Measurements from ENCODE around the gene TBPL1. TPM values are rescaled to one million over a fixed set of nuclear protein-coding genes. Genes with fewer than 3 reads are reported as not detected.

The TBPL1 gene
- polyA plus RNA-seq, 1 donor (not counting 4 experiments of a cell fraction or from before 2014, with no cell fraction given), result 39.1 TPM

GRCh38 chr6:133969285-133969920, 16.4 kb downstream of the TBPL1 start:
- DNase-seq (ENCODE audit: low read depth, low spot score) (no peak), FAIRE-seq (no peak)
- H3K36me3 ChIP-seq (ENCODE audit: control insufficient read depth in 2 of 2, extremely low read depth in 1 of 2, insufficient read depth in 2 of 2, low read length in 2 of 2), result no peaks in the 10 kb centered on the region
- no peaks in the 10 kb centered on the region for H3K27me3 ChIP-seq (ENCODE audit: control insufficient read depth, extremely low read depth, insufficient read depth, low read length)
- H4K20me1 ChIP-seq (ENCODE audit: control insufficient read depth, extremely low read depth, insufficient read depth, low read length), result no peaks in the 10 kb centered on the region
- dilution Hi-C loops (cut with MboI; ENCODE audit: extremely low pct_ligation_motif_present, low sequenced_read_pairs), result no loop called here
- no peak overlapping the region for H3K9ac ChIP-seq (ENCODE audit: control insufficient read depth, extremely low read depth, insufficient read depth, low read length)
- H3K9me1 ChIP-seq (ENCODE audit: control insufficient read depth, extremely low read depth, insufficient read depth, low read length), result peaks cover 3% of the 10 kb centered on the region
- H3K79me2 ChIP-seq (ENCODE audit: control insufficient read depth, insufficient read depth, low read length), result peaks cover 44% of the 10 kb centered on the region
- no peak for TF ChIP-seq EZH2 (IDR thresholded peaks at IDR 0.05; ENCODE audit: low read length)
- no peak for TF ChIP-seq CTCF (optimal IDR thresholded peaks at IDR 0.05 in 1 of 3, IDR thresholded peaks at IDR 0.05 in 1 of 3, conservative IDR thresholded peaks at IDR 0.05 in 1 of 3; ENCODE audit: extremely low read depth in 1 of 3, insufficient read depth in 2 of 3, low read length in 3 of 3)
- H3K27ac ChIP-seq (ENCODE audit: control insufficient read depth, insufficient read depth, low read length), result no peak overlapping the region
- no peak overlapping the region for H3K4me3 ChIP-seq (ENCODE audit: control insufficient read depth in 2 of 3, extremely low read depth in 1 of 3, insufficient read depth in 2 of 3, low read depth in 1 of 3, low read length in 3 of 3)
- H2AFZ ChIP-seq (ENCODE audit: control insufficient read depth, low read length), result no peak overlapping the region
- peaks cover 7% of the 10 kb centered on the region for H3K4me1 ChIP-seq (ENCODE audit: control insufficient read depth, extremely low read depth, insufficient read depth, low read length)
- no peak overlapping the region for H3K4me2 ChIP-seq (ENCODE audit: control insufficient read depth, extremely low read depth, insufficient read depth, low read depth, low read length)
- no peaks in the 10 kb centered on the region for H3K9me3 ChIP-seq (ENCODE audit: control insufficient read depth, low read depth, low read length)

- Histone ChIP-seq H3K9me1 (ENCODE audit: control insufficient read depth, extremely low read depth, insufficient read depth, low read length) (peaks cover 3% of the 10 kb centered on the region), H3K4me2 (ENCODE audit: control insufficient read depth, extremely low read depth, insufficient read depth, low read depth, low read length) (no peak overlapping the region), H3K27me3 (ENCODE audit: control insufficient read depth, extremely low read depth, insufficient read depth, low read length) (no peaks in the 10 kb centered on the region), H3K36me3 (ENCODE audit: control insufficient read depth in 2 of 2, extremely low read depth in 1 of 2, insufficient read depth in 2 of 2, low read length in 2 of 2) (no peaks in the 10 kb centered on the region), H3K27ac (ENCODE audit: control insufficient read depth, insufficient read depth, low read length) (no peak overlapping the region), H3K4me3 (ENCODE audit: control insufficient read depth in 2 of 3, extremely low read depth in 1 of 3, insufficient read depth in 2 of 3, low read depth in 1 of 3, low read length in 3 of 3) (no peak overlapping the region), H4K20me1 (ENCODE audit: control insufficient read depth, extremely low read depth, insufficient read depth, low read length) (no peaks in the 10 kb centered on the region), H3K9me3 (ENCODE audit: control insufficient read depth, low read depth, low read length) (no peaks in the 10 kb centered on the region), H3K9ac (ENCODE audit: control insufficient read depth, extremely low read depth, insufficient read depth, low read length) (no peak overlapping the region), H3K79me2 (ENCODE audit: control insufficient read depth, insufficient read depth, low read length) (peaks cover 44% of the 10 kb centered on the region), H2AFZ (ENCODE audit: control insufficient read depth, low read length) (no peak overlapping the region), H3K4me1 (ENCODE audit: control insufficient read depth, extremely low read depth, insufficient read depth, low read length) (peaks cover 7% of the 10 kb centered on the region)
- TF ChIP-seq EZH2 (IDR thresholded peaks at IDR 0.05; ENCODE audit: low read length), result no peak
- TF ChIP-seq CTCF (optimal IDR thresholded peaks at IDR 0.05 in 1 of 3, IDR thresholded peaks at IDR 0.05 in 1 of 3, conservative IDR thresholded peaks at IDR 0.05 in 1 of 3; ENCODE audit: extremely low read depth in 1 of 3, insufficient read depth in 2 of 3, low read length in 3 of 3), result no peak
- DNase-seq (ENCODE audit: low read depth, low spot score), result no peak
- no peak for FAIRE-seq
- dilution Hi-C loops (cut with MboI; ENCODE audit: extremely low pct_ligation_motif_present, low sequenced_read_pairs), result no loop called here
These were observed 16.9 kb downstream of the TBPL1 start for GRCh38 chr6:133969921-133970295.
